HG03457 (cell line): Measurements from ENCODE around the gene LCTL.
"Not testable (repeated sequence)": the region's sequence is repeated elsewhere in the genome, so short reads cannot be mapped to it uniquely, and the experiment has no call there.

Source experiments
- ATAC-seq: cut with Tn5 transposase; IDR thresholded peaks from one replicate; pipeline ENCODE4 v1.9.1; 2021; ENCODE audit warnings: moderate number of reproducible peaks; ENCODE audit not compliant: unreplicated experiment

Gene LCTL

DNA sequence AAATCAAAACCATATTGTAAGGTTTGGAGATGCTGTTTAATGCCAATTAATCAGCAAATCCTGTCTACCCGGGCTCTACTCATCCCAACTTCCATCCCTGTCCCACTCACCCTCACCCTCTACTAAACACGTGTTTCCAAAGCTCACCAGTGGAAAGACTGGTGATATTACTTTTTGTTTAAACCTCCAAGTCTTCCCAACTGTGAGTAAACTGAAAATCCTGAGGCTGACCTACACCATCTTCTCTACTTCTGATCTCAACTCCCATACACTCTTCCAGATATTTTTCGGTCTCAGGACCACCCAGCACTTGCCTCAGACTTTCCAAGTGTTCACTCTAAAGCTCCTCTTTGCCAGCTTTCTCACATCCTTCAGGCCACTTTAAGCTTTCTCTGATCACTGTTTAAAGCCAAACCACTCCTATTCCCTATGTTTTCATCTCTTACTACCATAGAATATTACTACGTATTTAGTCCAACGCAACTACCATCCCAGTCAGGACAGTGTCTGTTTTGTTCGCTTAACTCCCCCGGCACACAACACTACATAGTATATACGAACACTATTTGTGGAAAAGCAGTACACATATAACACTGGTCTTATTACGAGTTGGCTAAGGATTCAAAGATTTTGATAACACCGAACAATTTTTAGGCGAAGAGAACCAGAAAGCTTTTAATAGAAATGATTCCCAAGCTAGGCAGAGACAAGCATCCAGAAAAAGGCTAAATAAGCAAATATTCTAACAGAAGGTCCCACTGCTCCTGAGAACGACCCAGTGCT is 61.8 kb downstream of the LCTL start:
- ATAC-seq, result no peak

DNA sequence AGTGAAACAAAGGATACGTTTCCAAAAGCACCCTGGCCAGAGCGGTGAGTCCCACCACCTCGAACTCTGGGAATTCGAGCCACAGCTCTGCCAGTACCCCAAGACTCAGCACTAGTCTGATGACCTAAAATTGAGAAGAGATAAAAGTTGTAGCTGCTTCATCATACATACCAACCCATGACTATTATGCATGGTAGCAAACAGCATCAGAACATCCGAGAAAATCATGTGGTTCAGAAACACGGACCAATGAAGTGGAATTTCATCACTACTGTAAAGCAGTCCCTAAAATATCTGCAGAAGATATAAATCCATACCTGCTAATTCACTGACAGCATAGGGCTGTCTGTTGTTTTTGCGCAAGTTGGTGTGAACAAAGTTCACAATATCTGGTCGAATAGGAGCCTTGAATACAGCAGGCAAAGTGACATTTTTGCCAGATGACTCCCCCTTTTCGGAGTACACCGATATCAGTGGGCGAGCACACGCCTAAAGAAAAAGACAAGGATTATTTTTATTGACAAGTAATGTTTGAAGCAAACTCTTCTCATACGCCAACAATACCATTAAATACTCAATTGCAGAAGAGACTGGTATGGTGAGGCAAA is 62.7 kb downstream of the LCTL start:
- ATAC-seq, result not testable (repeated sequence)

DNA sequence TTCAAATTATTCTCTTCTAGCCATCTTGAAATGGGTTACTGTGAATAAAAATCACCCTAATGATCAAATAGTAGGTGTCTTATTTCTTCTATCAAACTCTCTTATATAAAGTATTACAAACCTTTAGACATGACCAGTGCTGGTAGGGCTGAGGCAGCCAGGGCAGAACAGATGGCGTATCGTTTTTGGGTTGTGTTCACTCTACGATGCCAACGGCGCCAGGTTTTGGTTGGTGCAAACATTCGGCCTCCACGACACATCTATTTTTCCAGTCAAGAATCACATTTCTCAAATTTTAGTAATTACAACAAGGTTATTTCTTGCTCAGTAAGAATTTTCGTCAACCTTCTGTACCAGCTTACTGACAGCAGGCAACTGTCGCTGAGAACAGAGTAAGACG is 63.3 kb downstream of the LCTL start:
- no peak for ATAC-seq

DNA sequence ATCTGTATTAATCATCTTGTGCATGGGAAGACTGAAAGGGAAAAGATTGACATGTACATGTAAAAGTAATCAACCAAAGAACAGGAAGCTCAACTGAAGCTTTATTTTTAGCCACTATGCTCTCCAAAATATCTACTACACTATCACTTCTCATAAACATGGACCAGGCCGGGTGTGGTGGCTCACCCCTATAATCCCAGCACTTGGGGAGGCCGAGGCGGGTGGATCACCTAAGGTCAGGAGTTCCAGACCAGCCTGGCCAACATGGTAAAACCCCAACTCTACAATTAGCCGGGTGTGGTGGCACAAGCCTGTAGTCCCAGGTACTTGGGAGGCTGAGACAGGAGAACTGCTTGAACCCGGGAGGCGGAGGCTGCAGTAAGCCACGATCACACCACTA is 65.5 kb downstream of the LCTL start:
- ATAC-seq, result not testable (repeated sequence)

DNA sequence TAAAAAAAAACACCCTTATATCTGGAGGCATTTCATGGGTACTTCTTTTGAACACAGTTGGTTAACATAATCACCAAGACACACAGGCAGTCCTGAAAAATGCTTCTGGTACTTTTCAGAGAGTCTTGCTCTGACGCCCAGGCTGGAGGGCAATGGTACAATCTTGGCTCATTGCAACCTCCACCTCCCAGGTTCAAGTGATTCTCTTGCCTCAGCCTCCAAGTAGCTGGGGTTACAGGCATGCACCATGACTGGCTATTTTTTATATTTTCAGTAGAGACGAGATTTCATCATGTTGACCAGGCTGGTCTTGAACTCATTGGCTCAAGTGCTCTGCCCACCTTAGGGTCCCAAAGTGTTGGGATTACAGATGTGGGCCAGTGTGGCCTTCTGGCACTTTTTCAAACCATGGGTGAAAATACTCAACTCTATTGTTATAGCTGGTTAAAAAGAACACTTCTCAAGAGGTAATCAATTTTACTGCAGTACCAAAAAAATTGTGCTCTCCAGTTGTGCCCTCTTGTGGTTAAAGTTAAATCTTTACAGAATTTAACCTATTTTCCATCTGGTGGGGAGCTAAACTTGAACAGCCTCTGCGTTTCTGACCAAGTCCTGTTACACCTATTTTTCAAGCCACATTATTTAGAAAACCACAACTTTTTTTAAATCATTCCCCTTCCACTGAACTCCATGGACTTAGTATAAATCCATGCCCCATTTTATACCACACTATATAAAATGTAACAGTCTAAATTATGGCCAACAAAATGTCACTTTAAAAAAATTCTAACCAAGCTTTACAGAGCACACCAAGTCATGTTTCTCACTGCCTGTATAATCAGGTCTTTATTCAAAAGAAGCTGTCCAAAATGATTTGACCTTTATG is 67.1 kb downstream of the LCTL start:
- ATAC-seq, result no peak
